HG03039 (cell line): ENCODE data around the gene PPL.
"Not testable (repeated sequence)": the region's sequence is repeated elsewhere in the genome, so short reads cannot be mapped to it uniquely, and the experiment has no call there.

Experiments
- ATAC-seq: cut with Tn5 transposase; IDR thresholded peaks from one replicate; pipeline ENCODE4 v1.9.1; 2021; ENCODE audit warnings: mild to moderate bottlenecking, moderate library complexity; ENCODE audit not compliant: unreplicated experiment

Gene PPL

GRCh38 chr16:4936991-4937781, at the start of gene PPL:
TSS of gene PPL (minus strand) at chr16:4937148. CDS start at chr16:4937045, 103 bp downstream.
- no peak for ATAC-seq

- ATAC-seq, result no peak
Measured at GRCh38 chr16:4984174-4984990, 47.4 kb upstream of the PPL start.

GRCh38 chr16:4982056-4982867, 45.3 kb upstream of the PPL start:
- no peak for ATAC-seq

- no peak for ATAC-seq
Measured at GRCh38 chr16:4981473-4981872, 44.5 kb upstream of the PPL start.

- ATAC-seq, result no peak
Measured at GRCh38 chr16:4980691-4981090, 43.7 kb upstream of the PPL start.

GRCh38 chr16:4979736-4980660, 43.0 kb upstream of the PPL start:
- ATAC-seq, result no peak

GRCh38 chr16:4979164-4979563, 42.2 kb upstream of the PPL start:
- no peak for ATAC-seq

GRCh38 chr16:4976611-4977145, 39.7 kb upstream of the PPL start:
- no peak for ATAC-seq

- peak; percentile 77 for ATAC-seq
Measured at GRCh38 chr16:4976079-4976478, 39.1 kb upstream of the PPL start.

- no peak for ATAC-seq
Measured at GRCh38 chr16:4972938-4973587, 36.1 kb upstream of the PPL start.

- no peak for ATAC-seq
Measured at GRCh38 chr16:4970010-4970409, 33.1 kb upstream of the PPL start.

- ATAC-seq, result no peak
Measured at GRCh38 chr16:4968879-4969483, 32.0 kb upstream of the PPL start.

GRCh38 chr16:4968278-4968677, 31.3 kb upstream of the PPL start:
- not testable (repeated sequence) for ATAC-seq

GRCh38 chr16:4966736-4967453, 29.9 kb upstream of the PPL start:
- ATAC-seq, result no peak

- not testable (repeated sequence) for ATAC-seq
Measured at GRCh38 chr16:4963527-4963926, 26.6 kb upstream of the PPL start.

- no peak for ATAC-seq
Measured at GRCh38 chr16:4962716-4963115, 25.8 kb upstream of the PPL start.

GRCh38 chr16:4960579-4960978, 23.6 kb upstream of the PPL start:
- no peak for ATAC-seq
